ENCODE data around the gene LDLR. TPM values are rescaled to one million over a fixed set of nuclear protein-coding genes. Genes with fewer than 3 reads are reported as not detected.

The LDLR gene
- 126 and 127 TPM in 2 replicates for total RNA-seq (2022)
- Bru-seq, nascent RNA, result percentile 91 among the genes with signal in this experiment
- percentile 86 among the genes with signal in this experiment for BruChase-seq, experiment 1, labeled RNA remaining after a 6-hour chase
- BruChase-seq, experiment 2, labeled RNA remaining after a 2-hour chase, result percentile 86 among the genes with signal in this experiment
- long read RNA-seq, transcript LDLR-208 (18 exons, 3,617 nt), result major isoform, 108 of 201 reads
- long read RNA-seq, partial matches to known transcripts, result 60 of 201 reads
- long read RNA-seq, other reads (novel, unspliced or antisense), result 32 of 201 reads

DNA sequence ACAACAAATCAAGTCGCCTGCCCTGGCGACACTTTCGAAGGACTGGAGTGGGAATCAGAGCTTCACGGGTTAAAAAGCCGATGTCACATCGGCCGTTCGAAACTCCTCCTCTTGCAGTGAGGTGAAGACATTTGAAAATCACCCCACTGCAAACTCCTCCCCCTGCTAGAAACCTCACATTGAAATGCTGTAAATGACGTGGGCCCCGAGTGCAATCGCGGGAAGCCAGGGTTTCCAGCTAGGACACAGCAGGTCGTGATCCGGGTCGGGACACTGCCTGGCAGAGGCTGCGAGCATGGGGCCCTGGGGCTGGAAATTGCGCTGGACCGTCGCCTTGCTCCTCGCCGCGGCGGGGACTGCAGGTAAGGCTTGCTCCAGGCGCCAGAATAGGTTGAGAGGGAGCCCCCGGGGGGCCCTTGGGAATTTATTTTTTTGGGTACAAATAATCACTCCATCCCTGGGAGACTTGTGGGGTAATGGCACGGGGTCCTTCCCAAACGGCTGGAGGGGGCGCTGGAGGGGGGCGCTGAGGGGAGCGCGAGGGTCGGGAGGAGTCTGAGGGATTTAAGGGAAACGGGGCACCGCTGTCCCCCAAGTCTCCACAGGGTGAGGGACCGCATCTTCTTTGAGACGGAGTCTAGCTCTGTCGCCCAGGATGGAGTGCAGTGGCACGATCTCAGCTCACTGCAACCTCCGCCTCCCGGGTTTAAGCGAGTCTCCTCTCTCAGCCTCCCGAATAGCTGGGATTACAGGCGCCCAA lies at the start of gene LDLR:
Gene LDLR, plus strand, starts transcription at position 210 of the 760 bp plus-strand sequence. Its CDS starts 86 bp downstream, at position 296.
- TSS peak; percentile 21 for BruUV-seq (replicated peaks)
- Mint-ChIP-seq H3K36me3 (ENCODE audit: insufficient read depth, unreplicated experiment) (peaks cover 54% of the 10 kb centered on the region), H3K4me3 (ENCODE audit: unreplicated experiment) (peak within 1 kb of the TSS; percentile 92), H3K9me3 (ENCODE audit: unreplicated experiment) (no peaks in the 10 kb centered on the region), H3K27ac (ENCODE audit: low read depth, unreplicated experiment) (peak within 1 kb of the TSS; percentile 99), H3K4me1 (ENCODE audit: insufficient read depth, unreplicated experiment) (peaks cover under 1% of the 10 kb centered on the region), H3K27me3 (ENCODE audit: insufficient read depth, unreplicated experiment) (no peaks in the 10 kb centered on the region)
- CTCF ChIA-PET, result interaction anchor here (0.8 to 4.0 kb wide), 4 partner anchors 19 to 150 kb away, joined by 3 to 31 read pairs (median 4); no protein-coding TSS in a partner anchor
- TF ChIP-seq, protein P1, sequence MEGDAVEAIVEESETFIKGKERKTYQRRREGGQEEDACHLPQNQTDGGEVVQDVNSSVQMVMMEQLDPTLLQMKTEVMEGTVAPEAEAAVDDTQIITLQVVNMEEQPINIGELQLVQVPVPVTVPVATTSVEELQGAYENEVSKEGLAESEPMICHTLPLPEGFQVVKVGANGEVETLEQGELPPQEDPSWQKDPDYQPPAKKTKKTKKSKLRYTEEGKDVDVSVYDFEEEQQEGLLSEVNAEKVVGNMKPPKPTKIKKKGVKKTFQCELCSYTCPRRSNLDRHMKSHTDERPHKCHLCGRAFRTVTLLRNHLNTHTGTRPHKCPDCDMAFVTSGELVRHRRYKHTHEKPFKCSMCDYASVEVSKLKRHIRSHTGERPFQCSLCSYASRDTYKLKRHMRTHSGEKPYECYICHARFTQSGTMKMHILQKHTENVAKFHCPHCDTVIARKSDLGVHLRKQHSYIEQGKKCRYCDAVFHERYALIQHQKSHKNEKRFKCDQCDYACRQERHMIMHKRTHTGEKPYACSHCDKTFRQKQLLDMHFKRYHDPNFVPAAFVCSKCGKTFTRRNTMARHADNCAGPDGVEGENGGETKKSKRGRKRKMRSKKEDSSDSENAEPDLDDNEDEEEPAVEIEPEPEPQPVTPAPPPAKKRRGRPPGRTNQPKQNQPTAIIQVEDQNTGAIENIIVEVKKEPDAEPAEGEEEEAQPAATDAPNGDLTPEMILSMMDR (IDR thresholded peaks at IDR 0.05; ENCODE audit: unreplicated experiment), result no peak
- DNase-seq (ENCODE audit: unreplicated experiment), result peak; percentile 99
- intact Hi-C loops (cut with micrococcal nuclease), result loop anchor here (1.0 to 5.0 kb wide), 3 partner anchors 37 to 152 kb away; no protein-coding TSS in a partner anchor
- POLR2A ChIA-PET, result interaction anchor here (0.6 to 5.2 kb wide), 37 partner anchors 6 to 1704 kb away, joined by 3 to 73 read pairs (median 4); partner anchors contain the start of genes CCDC159, ODAD3, PRKCSH and SMARCA4

DNA sequence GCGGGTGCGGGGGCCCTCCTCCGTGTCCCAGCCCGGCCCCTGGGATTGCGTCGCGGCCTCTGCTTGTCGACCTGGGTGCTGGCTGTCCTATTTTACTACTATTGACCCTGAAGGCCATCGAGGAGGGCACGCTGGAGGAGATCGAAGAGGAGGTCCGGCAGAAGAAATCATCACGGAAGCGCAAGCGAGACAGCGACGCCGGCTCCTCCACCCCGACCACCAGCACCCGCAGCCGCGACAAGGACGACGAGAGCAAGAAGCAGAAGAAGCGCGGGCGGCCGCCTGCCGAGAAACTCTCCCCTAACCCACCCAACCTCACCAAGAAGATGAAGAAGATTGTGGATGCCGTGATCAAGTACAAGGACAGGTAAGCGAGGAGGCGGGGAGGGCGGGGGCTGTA lies 48.1 kb upstream of the LDLR start:
- H3K4me1 Mint-ChIP-seq (ENCODE audit: insufficient read depth, unreplicated experiment), result peaks cover 19% of the 10 kb centered on the region
- POLR2A ChIA-PET, result no interaction called here
- H3K27me3 Mint-ChIP-seq (ENCODE audit: insufficient read depth, unreplicated experiment), result no peaks in the 10 kb centered on the region
- H3K4me3 Mint-ChIP-seq (ENCODE audit: unreplicated experiment), result no peak overlapping the region
- no peaks in the 10 kb centered on the region for H3K9me3 Mint-ChIP-seq (ENCODE audit: unreplicated experiment)
- peaks cover 76% of the 10 kb centered on the region for H3K36me3 Mint-ChIP-seq (ENCODE audit: insufficient read depth, unreplicated experiment)
- CTCF ChIA-PET, result interaction anchor here (0.5 to 0.8 kb wide), 3 partner anchors 44 to 323 kb away, joined by 3 read pairs; no protein-coding TSS in a partner anchor
- intact Hi-C loops (cut with micrococcal nuclease), result no loop called here
- TF ChIP-seq, protein P1 (IDR thresholded peaks at IDR 0.05; ENCODE audit: unreplicated experiment), result no peak
- H3K27ac Mint-ChIP-seq (ENCODE audit: low read depth, unreplicated experiment), result peak overlapping the region; percentile 84
- no TSS peak for BruUV-seq (replicated peaks)
- no peak for DNase-seq (ENCODE audit: unreplicated experiment)

DNA sequence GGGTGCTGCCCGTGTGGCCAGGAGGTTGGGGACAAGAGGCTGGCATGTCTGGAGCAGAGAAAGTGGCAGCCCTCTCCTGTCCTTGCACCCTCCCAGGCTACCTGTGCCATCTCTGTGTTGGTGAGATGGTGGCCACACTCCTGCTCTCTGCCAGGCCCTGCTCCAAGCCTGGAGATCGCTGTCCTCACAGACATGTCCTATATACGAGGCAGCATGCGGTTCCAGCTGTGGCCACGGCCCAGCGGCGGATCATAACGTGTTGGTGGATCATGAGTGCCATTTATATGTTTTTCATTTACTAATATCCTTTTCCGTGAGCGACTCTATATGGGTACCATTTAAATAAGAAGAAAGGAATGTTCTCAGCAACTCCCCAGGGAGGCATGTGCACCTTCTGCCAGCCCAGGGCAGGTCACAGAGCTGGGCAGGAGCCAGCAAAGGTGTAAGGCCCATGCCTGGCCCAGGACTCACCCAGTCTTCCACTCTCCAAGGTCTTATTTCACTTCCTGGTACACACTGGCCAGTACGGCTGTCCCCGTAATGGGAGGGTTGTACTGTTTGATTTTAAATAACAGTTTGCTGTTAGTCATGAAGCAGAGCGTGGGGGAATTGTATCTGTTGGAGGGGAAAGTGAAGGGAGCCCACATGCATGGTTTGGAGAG lies 47.2 kb upstream of the LDLR start:
- no peaks in the 10 kb centered on the region for H3K9me3 Mint-ChIP-seq (ENCODE audit: unreplicated experiment)
- no TSS peak for BruUV-seq (replicated peaks)
- intact Hi-C loops (cut with micrococcal nuclease), result no loop called here
- peaks cover 76% of the 10 kb centered on the region for H3K36me3 Mint-ChIP-seq (ENCODE audit: insufficient read depth, unreplicated experiment)
- H3K4me3 Mint-ChIP-seq (ENCODE audit: unreplicated experiment), result no peak overlapping the region
- TF ChIP-seq, protein P1 (IDR thresholded peaks at IDR 0.05; ENCODE audit: unreplicated experiment), result no peak
- peak; percentile 59 for DNase-seq (ENCODE audit: unreplicated experiment)
- no peaks in the 10 kb centered on the region for H3K27me3 Mint-ChIP-seq (ENCODE audit: insufficient read depth, unreplicated experiment)
- H3K4me1 Mint-ChIP-seq (ENCODE audit: insufficient read depth, unreplicated experiment), result peaks cover 13% of the 10 kb centered on the region
- CTCF ChIA-PET, result no interaction called here
- H3K27ac Mint-ChIP-seq (ENCODE audit: low read depth, unreplicated experiment), result peak overlapping the region; percentile 84
- POLR2A ChIA-PET, result interaction anchor here (0.6 to 1.2 kb wide), 2 partner anchors 46 to 47 kb away, joined by 3 read pairs; partner anchors contain the start of gene LDLR

Data from MCF 10A (cell line).